Adrenal gland (tissue), 5 donors: ENCODE data around the gene TSPOAP1.

Source experiments
- CTCF ChIP-seq, 6 experiments: fragments of 450-650 bp in 4 of 6; fragments of 200-600 bp in 2 of 6; sonication (generic) in 1 of 6; IDR thresholded peaks; 1 replicate in 5 of 6; 2 replicates in 1 of 6; pipeline versions ENCODE4 v1.5.1 to v1.8.0; 2016 to 2021; ENCODE audit warnings: antibody characterized with exemption in 6 of 6, mild to moderate bottlenecking in 2 of 6, moderate library complexity in 1 of 6
- POLR2A ChIP-seq, 2 donors: fragments of 450-650 bp; IDR thresholded peaks; one replicate each; pipeline ENCODE4 v1.6.1; 2017; ENCODE audit warnings: antibody characterized with exemption in 2 of 2, mild to moderate bottlenecking in 2 of 2, moderate library complexity in 1 of 2
- donor health status: DM: no; HTN: no; CAD: no.

- TF ChIP-seq CTCF (IDR thresholded peaks at IDR 0.05), result no peak
- no peak for TF ChIP-seq POLR2A (IDR thresholded peaks at IDR 0.05)
Measured at GRCh38 chr17:58269557-58270291, 58.9 kb downstream of the TSPOAP1 start.
